Muscle of leg (tissue), 11 donors: ENCODE results near the gene KCNJ6. TPM values are rescaled to one million over a fixed set of nuclear protein-coding genes. Genes with fewer than 3 reads are reported as not detected.

Source experiments
- DNase-seq: peaks from one replicate; pipeline ENCODE4 v3.0.0; 2013
- H3K27ac ChIP-seq: one replicate; pipeline ENCODE4 v1.5.1; 2013; ENCODE audit warnings: mild to moderate bottlenecking, low read length, control low read depth
- H3K27me3 ChIP-seq: one replicate; pipeline ENCODE4 v1.6.1; 2013; ENCODE audit warnings: low read length; ENCODE audit not compliant: control insufficient read depth, insufficient read depth
- H3K36me3 ChIP-seq: one replicate; pipeline ENCODE4 v1.6.1; 2013; ENCODE audit warnings: low read length; ENCODE audit not compliant: control insufficient read depth, insufficient read depth
- H3K4me1 ChIP-seq: one replicate; pipeline ENCODE4 v1.6.1; 2013; ENCODE audit warnings: low read length; ENCODE audit not compliant: control insufficient read depth, insufficient read depth
- H3K4me3 ChIP-seq: one replicate; pipeline ENCODE4 v1.5.1; 2013; ENCODE audit warnings: low read length, control low read depth
- H3K9me3 ChIP-seq: replicated peaks from 2 replicates; pipeline ENCODE4 v1.6.1; 2013; ENCODE audit warnings: low read depth, low read length; ENCODE audit not compliant: control insufficient read depth
- WGBS: methylation state at CpG from one replicate; pipeline ENCODE4 v1.1.5; 2013; ENCODE audit warnings: missing lambda C conversion rate; ENCODE audit not compliant: insufficient coverage; 5-methylcytosine and 5-hydroxymethylcytosine counted together
- polyA plus RNA-seq, 8 donors: library from polyadenylated mRNA; unstranded; fragments of 120-200 nt; gene quantifications; one replicate each; pipeline versions ENCODE4 v1.2.1 to v1.2.3, GENCODE V29; 2013; ENCODE audit warnings: inconsistent platforms in 1 of 8, low replicate concordance in 1 of 8; ENCODE audit not compliant: insufficient read length in 8 of 8, insufficient read depth in 1 of 8
- total RNA-seq: library from RNA; stranded (reverse); fragments of 120-200 nt; gene quantifications from one replicate; pipeline ENCODE4 v1.2.4, GENCODE V29; 2013

Gene KCNJ6
- total and polyA plus RNA-seq, 9 donors, result 0.81 to 2.1 (median 1.2) TPM

DNA sequence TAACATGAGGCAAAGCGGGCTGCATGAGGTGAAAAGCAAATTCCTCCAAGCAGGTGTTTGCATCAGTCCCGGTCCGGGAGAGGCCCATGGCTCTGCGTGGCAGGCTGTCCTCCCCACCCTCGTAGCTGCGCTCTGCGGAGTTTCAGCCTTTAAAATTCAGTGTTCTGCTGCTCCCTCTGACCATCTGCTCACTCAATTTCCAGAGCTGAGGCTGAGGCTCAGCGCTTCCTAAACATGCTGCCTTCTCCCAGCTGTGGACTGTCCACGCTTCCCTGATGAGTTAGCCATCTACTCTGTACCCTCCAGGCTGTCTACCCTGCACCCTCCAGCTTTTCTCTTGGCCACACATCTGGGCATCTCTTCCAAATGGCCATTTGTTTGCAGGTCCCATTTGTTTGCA is 87.7 kb downstream of the KCNJ6 start:
- no peak for DNase-seq
- peaks cover 8% of the 10 kb centered on the region for H3K4me1 ChIP-seq
- WGBS, result 16% methylated on average over 8 of the region's 9 CpGs
- H3K27me3 ChIP-seq, result peaks cover 6% of the 10 kb centered on the region
- no peak overlapping the region for H3K4me3 ChIP-seq
- H3K27ac ChIP-seq, result no peak overlapping the region
- no peaks in the 10 kb centered on the region for H3K36me3 ChIP-seq
- no peaks in the 10 kb centered on the region for H3K9me3 ChIP-seq

DNA sequence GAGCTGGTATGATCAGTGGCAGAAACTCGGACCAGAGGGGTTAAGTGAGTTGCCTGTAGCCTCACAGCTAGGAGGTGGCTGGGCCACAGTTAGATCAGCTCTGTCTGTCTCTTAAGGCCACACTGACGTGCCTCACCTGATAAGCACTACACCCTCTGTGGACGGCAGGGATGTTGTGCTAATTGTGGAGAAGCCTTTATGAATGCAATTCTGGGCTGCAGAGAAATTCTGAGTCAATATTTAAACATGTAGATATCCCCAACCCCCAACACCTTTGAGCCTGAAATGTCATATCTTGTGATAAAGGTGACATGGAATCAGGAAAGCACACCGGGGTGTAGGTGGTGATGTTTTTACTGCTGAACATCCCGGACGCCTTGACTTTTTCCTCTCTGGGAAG is 88.3 kb downstream of the KCNJ6 start:
- no peak overlapping the region for H3K27ac ChIP-seq
- no peak overlapping the region for H3K4me3 ChIP-seq
- peaks cover 8% of the 10 kb centered on the region for H3K4me1 ChIP-seq
- H3K36me3 ChIP-seq, result no peaks in the 10 kb centered on the region
- 59% methylated on average over 2 of the region's 6 CpGs for WGBS
- H3K9me3 ChIP-seq, result no peaks in the 10 kb centered on the region
- no peak for DNase-seq
- peaks cover 6% of the 10 kb centered on the region for H3K27me3 ChIP-seq

- no peak overlapping the region for H3K27ac ChIP-seq
- no peaks in the 10 kb centered on the region for H3K4me1 ChIP-seq
- no peaks in the 10 kb centered on the region for H3K27me3 ChIP-seq
- no peak for DNase-seq
- no peaks in the 10 kb centered on the region for H3K36me3 ChIP-seq
- H3K4me3 ChIP-seq, result no peak overlapping the region
- no CpG with 5 or more reads among the region's 3 CpGs for WGBS
- no peaks in the 10 kb centered on the region for H3K9me3 ChIP-seq
These were observed 94.3 kb downstream of the KCNJ6 start for GRCh38 chr21:37821786-37822450.

DNA sequence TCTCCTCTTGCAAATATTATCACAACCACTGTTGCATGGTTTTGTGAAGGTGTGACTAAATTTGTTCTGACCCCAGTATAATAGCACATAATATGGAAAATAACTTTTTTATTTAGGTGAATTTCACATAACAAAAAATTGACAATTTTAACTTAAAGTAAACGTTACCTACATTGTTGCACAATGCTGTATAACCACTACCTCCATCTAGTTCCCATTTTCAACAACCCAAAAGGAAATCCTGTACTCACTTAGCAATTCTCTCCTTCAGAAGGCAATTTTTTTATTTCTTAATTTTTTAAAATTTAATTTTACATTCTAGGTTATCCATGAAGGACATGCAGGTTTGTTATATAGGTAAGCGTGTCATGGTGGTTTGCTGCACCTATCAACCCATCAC is 95.2 kb downstream of the KCNJ6 start:
- Histone ChIP-seq H3K27ac (no peak overlapping the region), H3K4me1 (no peaks in the 10 kb centered on the region), H3K36me3 (no peaks in the 10 kb centered on the region), H3K27me3 (no peaks in the 10 kb centered on the region), H3K9me3 (no peaks in the 10 kb centered on the region), H3K4me3 (no peak overlapping the region)
- DNase-seq, result no peak
- WGBS, result no CpG with 5 or more reads among the region's 2 CpGs

DNA sequence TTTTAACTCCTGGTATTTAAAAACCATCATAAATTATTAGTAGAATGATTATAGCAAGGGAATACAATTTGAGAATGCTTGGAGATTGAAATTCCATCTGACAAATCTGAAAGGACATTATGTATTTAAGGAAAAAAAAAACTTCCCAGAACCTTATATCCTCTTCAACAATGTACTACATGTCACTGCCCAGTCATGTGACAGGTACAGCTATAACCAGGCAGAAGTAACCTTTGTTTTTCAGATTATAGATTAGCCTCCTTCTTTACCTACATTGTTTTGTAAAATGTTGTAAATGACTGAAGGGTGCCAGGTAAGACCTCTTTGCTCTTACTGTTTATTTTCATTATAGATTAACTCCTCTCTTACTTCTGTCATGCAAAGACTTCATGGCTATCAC is 96.9 kb downstream of the KCNJ6 start:
- Histone ChIP-seq H3K36me3 (no peaks in the 10 kb centered on the region), H3K9me3 (no peaks in the 10 kb centered on the region), H3K27ac (no peak overlapping the region), H3K4me1 (no peaks in the 10 kb centered on the region), H3K27me3 (no peaks in the 10 kb centered on the region), H3K4me3 (no peak overlapping the region)
- no peak for DNase-seq

- Histone ChIP-seq H3K27ac (no peak overlapping the region), H3K4me3 (no peak overlapping the region), H3K27me3 (no peaks in the 10 kb centered on the region), H3K9me3 (peaks cover 4% of the 10 kb centered on the region), H3K4me1 (no peaks in the 10 kb centered on the region), H3K36me3 (no peaks in the 10 kb centered on the region)
- DNase-seq, result no peak
These were observed 99.0 kb downstream of the KCNJ6 start for GRCh38 chr21:37817242-37817641.

DNA sequence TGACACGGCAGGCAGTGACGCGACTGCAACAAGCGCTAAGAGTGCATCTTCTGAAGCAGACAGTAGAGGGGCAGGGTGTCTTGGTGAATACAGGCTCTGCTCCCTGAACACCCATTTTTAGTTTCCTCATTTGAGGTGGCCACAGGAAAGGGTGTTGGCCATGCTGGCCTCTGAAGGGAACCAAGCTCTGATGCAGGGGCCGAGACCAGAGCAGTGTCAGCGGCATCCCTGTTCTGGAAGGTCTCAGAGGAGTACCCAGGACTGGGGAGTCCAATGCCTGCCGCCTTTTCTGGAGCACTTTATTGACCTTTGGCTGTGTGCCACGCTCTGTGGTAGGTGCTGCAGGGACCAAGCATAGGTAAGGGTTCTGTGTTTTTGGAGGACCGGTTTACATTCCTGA is 100.4 kb downstream of the KCNJ6 start:
- H3K27ac ChIP-seq, result no peak overlapping the region
- no peaks in the 10 kb centered on the region for H3K36me3 ChIP-seq
- 94% methylated on average over 6 of the region's 9 CpGs for WGBS
- peaks cover 7% of the 10 kb centered on the region for H3K9me3 ChIP-seq
- H3K27me3 ChIP-seq, result no peaks in the 10 kb centered on the region
- H3K4me1 ChIP-seq, result no peaks in the 10 kb centered on the region
- no peak overlapping the region for H3K4me3 ChIP-seq
- no peak for DNase-seq

DNA sequence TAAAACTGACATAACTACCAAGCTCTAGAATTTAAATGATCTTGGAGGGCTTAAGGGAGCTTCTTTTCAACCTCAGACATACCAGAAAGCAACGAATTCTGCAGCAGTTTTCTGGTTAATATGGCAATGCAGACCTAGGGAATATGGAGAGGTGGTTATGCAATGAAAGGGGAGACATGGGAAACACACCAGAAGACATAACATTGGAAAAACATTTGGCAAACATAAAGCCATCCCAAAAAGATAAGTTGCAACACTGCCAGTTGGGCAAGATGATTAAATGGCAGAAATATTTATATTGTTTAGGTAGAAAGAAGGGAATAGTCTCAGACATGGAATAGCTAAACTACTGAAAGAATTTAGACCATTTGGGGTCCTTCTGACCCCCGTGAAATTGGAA is 104.5 kb downstream of the KCNJ6 start:
- H3K27ac ChIP-seq, result no peak overlapping the region
- no peak for DNase-seq
- peaks cover 7% of the 10 kb centered on the region for H3K9me3 ChIP-seq
- no CpG with 5 or more reads among the region's 2 CpGs for WGBS
- no peaks in the 10 kb centered on the region for H3K27me3 ChIP-seq
- no peaks in the 10 kb centered on the region for H3K4me1 ChIP-seq
- no peak overlapping the region for H3K4me3 ChIP-seq
- H3K36me3 ChIP-seq, result no peaks in the 10 kb centered on the region

GRCh38 chr21:37808261-37808660 is 108.0 kb downstream of the KCNJ6 start:
- H3K4me1 ChIP-seq, result no peaks in the 10 kb centered on the region
- H3K36me3 ChIP-seq, result no peaks in the 10 kb centered on the region
- H3K27ac ChIP-seq, result no peak overlapping the region
- WGBS, result no CpG with 5 or more reads among the region's 2 CpGs
- H3K4me3 ChIP-seq, result no peak overlapping the region
- no peaks in the 10 kb centered on the region for H3K27me3 ChIP-seq
- no peak for DNase-seq
- H3K9me3 ChIP-seq, result peaks cover 7% of the 10 kb centered on the region

DNA sequence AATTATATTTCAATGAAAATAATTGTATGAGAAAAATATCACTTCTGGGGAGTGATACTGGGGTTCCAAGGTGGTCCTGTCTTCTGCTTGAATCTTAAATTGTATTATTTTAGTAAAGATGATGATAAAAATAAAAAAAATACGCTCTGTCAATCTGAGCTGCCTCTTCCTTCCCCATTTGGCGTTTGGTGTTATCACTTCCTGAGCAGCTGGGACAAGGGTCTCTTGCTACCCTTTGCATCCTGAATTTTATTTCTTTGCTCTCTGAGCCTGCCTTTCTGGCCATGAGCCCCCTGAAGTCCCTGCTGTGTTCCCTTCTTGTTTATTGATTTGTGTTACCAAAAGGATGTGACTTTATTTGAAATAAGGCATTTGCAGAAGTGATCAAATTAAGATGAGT is 111.0 kb downstream of the KCNJ6 start:
- Histone ChIP-seq H3K27ac (no peak overlapping the region), H3K27me3 (peaks cover 2% of the 10 kb centered on the region), H3K4me3 (no peak overlapping the region), H3K4me1 (no peaks in the 10 kb centered on the region), H3K9me3 (no peaks in the 10 kb centered on the region), H3K36me3 (no peaks in the 10 kb centered on the region)
- 50% methylated on average over 1 of the region's 2 CpGs for WGBS
- no peak for DNase-seq

- Histone ChIP-seq H3K9me3 (no peaks in the 10 kb centered on the region), H3K27ac (no peak overlapping the region), H3K4me3 (no peak overlapping the region), H3K36me3 (no peaks in the 10 kb centered on the region), H3K27me3 (peaks cover 2% of the 10 kb centered on the region), H3K4me1 (no peaks in the 10 kb centered on the region)
- no CpG with 5 or more reads among the region's 1 CpG for WGBS
- no peak for DNase-seq
These were observed 112.3 kb downstream of the KCNJ6 start for GRCh38 chr21:37804001-37804400.
